Measurements from ENCODE around the gene DRICH1. TPM values are rescaled to one million over a fixed set of nuclear protein-coding genes. Genes with fewer than 3 reads are reported as not detected.
"Not testable (repeated sequence)": the region's sequence is repeated elsewhere in the genome, so short reads cannot be mapped to it uniquely, and the experiment has no call there.

DRICH1 gene, protein sequence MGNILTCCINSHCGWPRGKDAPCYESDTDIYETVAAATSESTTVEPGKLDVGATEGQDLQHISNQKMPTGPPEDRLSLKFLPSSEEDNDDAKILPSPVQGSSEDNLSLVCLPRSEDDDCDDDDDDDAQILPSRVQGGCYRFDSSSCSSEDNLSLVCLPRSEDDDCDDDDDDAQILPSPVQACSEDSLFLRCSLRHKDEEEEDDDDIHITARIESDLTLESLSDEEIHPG
- total RNA-seq = under 1 TPM; 0.35 to 0.79 TPM

GRCh38 chr22:23632178-23632577, at the start of gene DRICH1:
Gene DRICH1 (minus strand): TSS chr22:23632321. CDS start chr22:23632023, 298 bp downstream.
- intact Hi-C loops (cut with DNase I) = loop anchor here (10.0 kb wide), 1 partner anchor 63 kb away; the partner anchor contains the start of gene RGL4
- Histone ChIP-seq H3K9ac (ENCODE audit: low read depth in 2 of 2, low read length in 2 of 2) (no peak within 1 kb of the TSS), H3K27me3 (no peaks in the 10 kb centered on the region), H3K4me3 (no peak within 1 kb of the TSS), H3K9me3 (no peaks in the 10 kb centered on the region), H3K36me3 (no peaks in the 10 kb centered on the region), H3K4me1 (no peaks in the 10 kb centered on the region), H3K27ac (no peak within 1 kb of the TSS)
- TF ChIP-seq, protein P1, sequence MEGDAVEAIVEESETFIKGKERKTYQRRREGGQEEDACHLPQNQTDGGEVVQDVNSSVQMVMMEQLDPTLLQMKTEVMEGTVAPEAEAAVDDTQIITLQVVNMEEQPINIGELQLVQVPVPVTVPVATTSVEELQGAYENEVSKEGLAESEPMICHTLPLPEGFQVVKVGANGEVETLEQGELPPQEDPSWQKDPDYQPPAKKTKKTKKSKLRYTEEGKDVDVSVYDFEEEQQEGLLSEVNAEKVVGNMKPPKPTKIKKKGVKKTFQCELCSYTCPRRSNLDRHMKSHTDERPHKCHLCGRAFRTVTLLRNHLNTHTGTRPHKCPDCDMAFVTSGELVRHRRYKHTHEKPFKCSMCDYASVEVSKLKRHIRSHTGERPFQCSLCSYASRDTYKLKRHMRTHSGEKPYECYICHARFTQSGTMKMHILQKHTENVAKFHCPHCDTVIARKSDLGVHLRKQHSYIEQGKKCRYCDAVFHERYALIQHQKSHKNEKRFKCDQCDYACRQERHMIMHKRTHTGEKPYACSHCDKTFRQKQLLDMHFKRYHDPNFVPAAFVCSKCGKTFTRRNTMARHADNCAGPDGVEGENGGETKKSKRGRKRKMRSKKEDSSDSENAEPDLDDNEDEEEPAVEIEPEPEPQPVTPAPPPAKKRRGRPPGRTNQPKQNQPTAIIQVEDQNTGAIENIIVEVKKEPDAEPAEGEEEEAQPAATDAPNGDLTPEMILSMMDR (IDR thresholded peaks at IDR 0.05) = no peak
- no peak for DNase-seq

GRCh38 chr22:23681026-23681809, 49.1 kb upstream of the DRICH1 start:
- Histone ChIP-seq H3K9me3 (no peaks in the 10 kb centered on the region), H3K27ac (no peak overlapping the region), H3K27me3 (no peaks in the 10 kb centered on the region), H3K4me1 (no peaks in the 10 kb centered on the region), H3K4me3 (no peak overlapping the region), H3K36me3 (no peaks in the 10 kb centered on the region), H3K9ac (ENCODE audit: low read depth in 2 of 2, low read length in 2 of 2) (no peak overlapping the region)
- TF ChIP-seq, protein P1 (IDR thresholded peaks at IDR 0.05) = no peak
- intact Hi-C loops (cut with DNase I) = no loop called here
- DNase-seq = no peak

DNA sequence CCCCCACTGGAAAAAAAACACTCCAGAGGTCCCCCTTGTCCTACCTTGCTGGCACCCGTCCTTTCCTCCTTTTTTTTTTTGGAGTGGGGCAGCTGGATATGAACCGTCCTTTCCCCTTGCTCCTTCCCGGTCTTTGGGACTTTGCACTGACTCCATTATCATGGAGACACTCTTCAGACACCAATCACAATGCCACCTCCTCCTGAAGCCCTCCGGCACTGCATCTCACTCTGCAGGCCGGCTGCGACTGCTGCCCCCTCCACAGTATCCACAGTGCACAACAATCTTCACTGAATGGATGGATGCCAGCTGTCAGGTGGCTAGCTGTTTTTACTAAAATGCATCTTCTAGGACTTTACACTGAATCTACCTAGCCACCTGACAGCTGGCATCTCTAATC, 46.0 kb upstream of the DRICH1 start:
- intact Hi-C loops (cut with DNase I) = loop anchor here (5.0 kb wide), 1 partner anchor 924 kb away; the partner anchor contains the start of gene GGT1

GRCh38 chr22:23677701-23677995, 45.5 kb upstream of the DRICH1 start:
- H3K4me3 ChIP-seq = no peak overlapping the region
- TF ChIP-seq, protein P1 (IDR thresholded peaks at IDR 0.05) = no peak
- H3K27me3 ChIP-seq = no peaks in the 10 kb centered on the region
- no peaks in the 10 kb centered on the region for H3K9me3 ChIP-seq
- intact Hi-C loops (cut with DNase I) = loop anchor here (5.0 kb wide), 1 partner anchor 925 kb away; the partner anchor contains the start of gene GGT1
- peaks cover 4% of the 10 kb centered on the region for H3K4me1 ChIP-seq
- H3K9ac ChIP-seq (ENCODE audit: low read depth in 2 of 2, low read length in 2 of 2) = no peak overlapping the region
- no peak overlapping the region for H3K27ac ChIP-seq
- no peaks in the 10 kb centered on the region for H3K36me3 ChIP-seq
- no peak for DNase-seq

More for the DNA sequence above, 46.0 kb upstream of the DRICH1 start:
- no peaks in the 10 kb centered on the region for H3K36me3 ChIP-seq
- H3K27me3 ChIP-seq = no peaks in the 10 kb centered on the region
- H3K4me3 ChIP-seq = no peak overlapping the region
- no peak for DNase-seq
- no peaks in the 10 kb centered on the region for H3K9me3 ChIP-seq
- TF ChIP-seq, protein P1 (IDR thresholded peaks at IDR 0.05) = no peak
- no peak overlapping the region for H3K9ac ChIP-seq (ENCODE audit: low read depth in 2 of 2, low read length in 2 of 2)
- no peak overlapping the region for H3K27ac ChIP-seq
- peaks cover 4% of the 10 kb centered on the region for H3K4me1 ChIP-seq

GRCh38 chr22:23676841-23677700, 45.0 kb upstream of the DRICH1 start:
- H3K4me3 ChIP-seq; H3K36me3 ChIP-seq; H3K9me3 ChIP-seq; H3K4me1 ChIP-seq; H3K27me3 ChIP-seq; H3K27ac ChIP-seq; DNase-seq; H3K9ac ChIP-seq (ENCODE audit: low read depth in 2 of 2, low read length in 2 of 2): not testable (repeated sequence)
- intact Hi-C loops (cut with DNase I) = loop anchor here (5.0 kb wide), 1 partner anchor 925 kb away; the partner anchor contains the start of gene GGT1
